Measurements from ENCODE around the gene SFXN5.
"Not testable (repeated sequence)": the region's sequence is repeated elsewhere in the genome, so short reads cannot be mapped to it uniquely, and the experiment has no call there.

Gene SFXN5, protein sequence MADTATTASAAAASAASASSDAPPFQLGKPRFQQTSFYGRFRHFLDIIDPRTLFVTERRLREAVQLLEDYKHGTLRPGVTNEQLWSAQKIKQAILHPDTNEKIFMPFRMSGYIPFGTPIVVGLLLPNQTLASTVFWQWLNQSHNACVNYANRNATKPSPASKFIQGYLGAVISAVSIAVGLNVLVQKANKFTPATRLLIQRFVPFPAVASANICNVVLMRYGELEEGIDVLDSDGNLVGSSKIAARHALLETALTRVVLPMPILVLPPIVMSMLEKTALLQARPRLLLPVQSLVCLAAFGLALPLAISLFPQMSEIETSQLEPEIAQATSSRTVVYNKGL

DNA sequence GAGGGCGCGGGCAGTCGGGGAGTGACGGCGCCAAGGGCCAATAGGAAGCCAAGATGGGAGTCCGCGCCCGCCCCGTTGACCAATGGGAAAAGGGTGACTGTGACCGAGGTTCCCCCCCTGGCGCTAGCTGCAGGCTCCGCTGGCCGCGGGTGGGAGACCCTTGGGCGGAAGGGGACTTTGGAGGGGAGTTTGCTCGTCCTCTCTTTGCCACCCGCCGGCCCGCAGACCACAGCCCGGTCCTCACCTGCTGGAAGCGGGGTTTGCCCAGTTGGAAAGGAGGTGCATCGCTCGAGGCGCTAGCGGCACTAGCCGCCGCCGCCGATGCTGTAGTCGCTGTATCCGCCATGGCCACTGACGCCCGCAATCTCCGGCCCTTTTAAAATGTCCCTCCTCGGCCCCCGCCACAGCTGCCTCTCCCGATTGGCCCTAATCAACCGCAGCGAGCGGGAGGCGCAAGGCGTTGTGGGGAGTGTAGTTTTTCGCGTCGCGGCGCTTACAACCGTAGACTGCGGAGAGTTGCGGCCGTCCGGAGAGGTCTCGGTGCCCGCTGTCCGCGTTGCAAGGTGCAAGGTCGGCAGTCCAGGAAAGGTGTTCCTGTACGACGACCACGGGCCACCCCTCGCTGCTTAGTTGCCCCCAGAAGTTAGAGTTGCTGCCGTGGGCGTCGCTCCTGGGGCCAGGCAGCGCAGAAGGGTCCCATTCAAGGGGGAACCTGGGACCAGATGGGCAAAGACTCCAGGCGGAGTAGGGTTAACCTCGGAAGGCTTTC, at the start of gene SFXN5:
SFXN5 (minus strand) TSS at position 353 of the 769 bp plus-strand sequence; CDS start at position 346, 7 bp downstream.
- peak; percentile 96 for DNase-seq (ENCODE audit: low read depth)

DNA sequence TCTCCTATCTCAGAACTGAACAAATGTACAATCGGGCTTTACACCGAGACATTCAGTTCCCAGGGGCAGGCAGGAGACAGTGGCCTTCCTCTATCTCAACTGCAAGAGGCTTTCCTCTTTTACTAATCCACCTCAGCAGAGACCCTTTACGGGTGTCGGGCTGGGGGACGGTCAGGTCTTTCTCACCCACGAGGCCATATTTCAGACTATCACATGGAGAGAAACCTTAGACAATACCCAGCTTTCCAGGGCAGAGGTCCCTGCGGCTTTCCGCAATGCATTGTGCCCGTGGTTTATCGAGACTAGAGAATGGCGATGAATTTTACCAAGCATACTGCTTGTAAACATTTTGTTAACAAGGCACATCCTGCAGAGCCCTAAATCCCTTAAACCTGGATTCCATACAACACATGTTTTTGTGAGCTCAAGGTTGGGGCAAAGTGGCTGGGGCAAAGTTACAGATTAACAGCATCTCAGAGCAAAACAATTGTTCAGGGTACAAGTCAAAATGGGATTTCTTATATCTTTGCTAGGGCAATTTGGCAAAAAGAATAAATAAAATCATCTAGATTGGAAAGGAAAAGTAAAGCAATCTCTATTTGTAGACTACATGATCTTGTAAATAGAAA, 48.2 kb upstream of the SFXN5 start:
- not testable (repeated sequence) for DNase-seq (ENCODE audit: low read depth)

DNA sequence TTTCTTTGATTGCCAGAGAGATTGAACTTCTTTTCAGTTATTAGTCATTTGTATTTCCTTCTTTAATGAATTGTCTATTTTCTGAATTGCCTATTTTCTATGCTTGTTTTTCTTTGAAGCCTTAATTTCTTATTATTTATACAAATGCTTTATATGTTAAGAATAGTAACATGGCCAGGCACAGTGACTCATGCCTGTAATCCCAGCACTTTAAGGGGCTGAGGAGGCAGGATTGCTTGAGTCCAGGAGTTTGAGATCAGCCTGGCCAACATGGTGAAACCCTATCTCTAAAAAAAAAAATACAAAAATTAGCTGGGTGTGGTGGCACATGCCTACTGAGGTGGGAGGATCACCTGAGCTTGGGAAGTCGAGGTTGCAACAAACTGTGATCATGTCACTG, 45.9 kb upstream of the SFXN5 start:
- DNase-seq (ENCODE audit: low read depth) = no peak

DNA sequence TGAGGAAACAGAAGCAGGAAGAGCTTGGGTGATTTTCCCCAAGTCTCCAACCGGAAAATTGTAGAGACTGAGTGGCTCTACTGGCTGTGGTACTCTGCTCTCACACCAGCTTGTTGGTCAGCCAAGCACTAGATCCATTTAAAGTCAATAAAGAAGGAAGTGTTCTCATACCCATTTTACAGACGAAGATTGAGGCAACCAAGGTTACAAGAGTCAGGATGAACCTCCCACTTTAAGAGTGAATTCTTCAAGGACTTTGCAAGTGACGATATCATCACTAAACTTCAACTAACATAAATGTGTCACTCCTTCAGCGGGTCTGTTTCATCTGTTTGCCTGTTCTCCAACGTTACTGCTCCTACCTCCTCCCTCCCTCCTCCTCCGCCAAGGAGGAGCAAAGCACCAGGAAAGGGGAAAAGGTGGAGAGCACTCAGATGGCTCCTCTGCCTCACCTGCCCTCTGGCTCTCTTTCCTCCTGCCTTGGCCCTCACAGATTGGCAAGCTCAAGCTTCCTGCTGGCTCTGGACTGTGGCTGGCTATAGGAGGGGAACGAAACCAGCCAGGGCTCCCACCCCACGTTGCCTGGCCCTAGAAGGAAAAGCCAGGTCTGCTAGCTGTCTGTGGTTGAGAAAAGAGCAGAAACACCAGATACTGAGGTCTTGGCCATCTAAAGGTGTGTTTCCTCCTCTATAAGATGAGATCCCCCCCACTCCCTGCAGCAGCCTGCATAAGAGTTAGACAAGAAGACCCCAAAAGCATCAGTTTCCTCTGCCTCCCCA, 44.9 kb upstream of the SFXN5 start:
- DNase-seq (ENCODE audit: low read depth) = no peak

DNA sequence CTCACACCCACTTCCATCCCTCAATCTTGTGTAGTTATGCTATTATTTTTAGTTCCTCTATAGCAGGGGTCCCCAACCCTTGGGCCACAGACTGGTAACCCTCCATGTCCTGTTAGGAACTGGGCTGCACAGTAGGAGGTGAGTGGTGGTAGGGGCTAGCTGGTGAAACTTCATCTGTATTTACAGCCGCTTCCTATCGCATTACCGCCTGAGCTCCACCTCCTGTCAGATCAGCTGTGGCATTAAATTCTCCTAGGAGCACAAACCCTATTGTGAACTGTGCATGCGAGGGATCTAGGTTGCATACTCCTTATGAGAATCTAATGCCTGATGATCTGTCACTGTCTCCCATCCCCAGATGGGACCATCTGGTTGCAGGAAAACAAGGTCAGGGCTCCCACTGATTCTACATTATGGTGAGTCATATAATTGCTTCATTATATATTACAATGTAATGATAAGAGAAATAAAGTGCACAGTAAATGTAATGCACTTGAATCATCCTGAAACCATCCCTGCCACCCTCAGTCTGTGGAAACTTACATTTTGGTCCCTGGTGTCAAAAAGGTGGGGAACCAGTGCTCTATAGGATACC, 42.9 kb upstream of the SFXN5 start:
- no peak for DNase-seq (ENCODE audit: low read depth)

DNA sequence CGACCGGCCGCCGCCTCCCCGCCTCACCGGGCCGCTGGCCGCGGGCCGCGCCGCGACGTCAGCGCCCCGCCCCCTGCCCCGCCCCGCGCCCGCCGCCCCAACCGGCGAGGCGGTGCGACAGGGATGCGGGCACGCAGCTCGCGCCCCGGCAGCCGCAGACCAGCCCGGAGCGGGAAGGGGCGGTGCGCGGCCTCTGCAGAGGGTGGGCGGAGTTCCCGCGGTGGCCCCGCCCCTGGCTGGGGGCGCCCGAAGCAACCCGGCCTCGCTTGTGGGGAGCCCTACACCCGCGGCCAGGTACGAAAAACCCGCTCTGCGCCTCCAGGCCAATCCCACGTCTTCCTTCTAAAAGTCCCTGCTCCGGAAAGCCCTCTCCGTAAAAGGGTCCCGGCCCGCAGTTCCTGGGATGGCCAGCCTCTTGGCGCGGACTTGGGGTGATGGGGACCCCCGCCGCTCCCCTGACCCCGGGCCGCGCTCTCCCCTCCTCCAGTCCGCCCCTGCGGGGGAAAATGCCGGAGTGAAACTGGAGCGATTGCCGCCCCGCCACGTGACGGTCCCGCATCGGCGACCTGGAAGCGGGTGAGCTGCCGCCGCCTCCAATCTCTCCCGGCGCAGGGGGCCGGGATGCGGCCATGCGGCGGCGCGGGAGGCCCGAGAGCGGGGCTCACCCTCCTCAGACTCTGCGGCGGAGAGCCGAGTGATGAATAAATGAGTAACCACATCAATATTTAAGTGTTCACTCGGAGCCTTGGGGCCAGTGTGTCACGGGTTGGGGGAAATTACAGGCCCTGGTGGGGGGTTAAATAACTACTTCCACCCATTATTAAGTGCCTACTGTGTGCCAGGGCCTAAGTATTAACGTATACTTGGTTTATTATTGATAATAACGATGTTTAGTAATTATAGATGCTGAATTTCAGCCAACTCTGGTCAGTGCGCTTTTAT, 41.7 kb upstream of the SFXN5 start, which contains the start of gene RAB11FIP5:
RAB11FIP5 (minus strand) TSS at position 36 of the 942 bp plus-strand sequence. CDS start 171 bp downstream, outside the sequence.
- peak; percentile 43 for DNase-seq (ENCODE audit: low read depth)

DNA sequence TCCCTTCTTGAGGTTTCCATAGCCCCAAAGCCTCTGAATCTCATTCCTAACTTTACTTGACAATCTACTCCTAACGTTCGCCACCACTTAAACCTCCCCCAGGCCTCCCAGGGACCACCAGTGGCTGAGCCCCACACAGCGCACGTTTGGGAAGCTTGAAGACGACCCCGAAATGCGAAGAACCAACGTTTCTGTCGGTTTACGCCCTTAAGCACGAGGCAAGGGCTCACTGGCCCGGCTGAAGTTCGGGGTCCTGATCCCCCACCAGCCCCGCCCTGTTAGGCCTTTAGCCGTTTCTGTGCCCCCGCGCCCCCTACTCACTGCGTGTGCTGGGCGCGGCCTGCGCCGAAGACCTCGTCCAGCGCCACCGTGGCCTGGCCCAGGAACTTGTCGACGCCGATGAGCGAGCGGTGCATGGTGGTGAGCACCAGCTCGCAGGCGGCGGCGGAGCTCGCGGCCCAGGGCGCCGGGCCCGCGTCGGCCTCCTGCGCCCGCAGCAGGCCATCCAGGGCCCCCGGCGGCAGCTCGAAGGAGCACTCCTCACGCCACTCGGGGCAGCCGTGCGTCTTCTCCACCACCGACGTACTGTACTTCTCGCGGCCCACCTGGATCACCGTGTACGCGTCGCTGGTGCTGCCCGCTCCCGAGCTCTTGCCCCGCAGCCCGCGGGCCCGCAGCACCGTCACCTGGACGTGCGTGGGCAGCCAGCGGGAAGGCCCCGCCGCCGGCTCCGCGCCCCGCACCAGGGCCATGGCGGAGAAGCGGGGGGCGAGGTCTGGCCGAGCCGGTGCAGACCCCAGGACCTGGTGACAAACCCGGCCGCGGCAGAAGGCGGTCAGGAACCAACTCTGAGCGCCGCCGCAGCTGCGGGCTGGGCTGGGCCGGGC, 40.8 kb upstream of the SFXN5 start:
- no peak for DNase-seq (ENCODE audit: low read depth)

DNA sequence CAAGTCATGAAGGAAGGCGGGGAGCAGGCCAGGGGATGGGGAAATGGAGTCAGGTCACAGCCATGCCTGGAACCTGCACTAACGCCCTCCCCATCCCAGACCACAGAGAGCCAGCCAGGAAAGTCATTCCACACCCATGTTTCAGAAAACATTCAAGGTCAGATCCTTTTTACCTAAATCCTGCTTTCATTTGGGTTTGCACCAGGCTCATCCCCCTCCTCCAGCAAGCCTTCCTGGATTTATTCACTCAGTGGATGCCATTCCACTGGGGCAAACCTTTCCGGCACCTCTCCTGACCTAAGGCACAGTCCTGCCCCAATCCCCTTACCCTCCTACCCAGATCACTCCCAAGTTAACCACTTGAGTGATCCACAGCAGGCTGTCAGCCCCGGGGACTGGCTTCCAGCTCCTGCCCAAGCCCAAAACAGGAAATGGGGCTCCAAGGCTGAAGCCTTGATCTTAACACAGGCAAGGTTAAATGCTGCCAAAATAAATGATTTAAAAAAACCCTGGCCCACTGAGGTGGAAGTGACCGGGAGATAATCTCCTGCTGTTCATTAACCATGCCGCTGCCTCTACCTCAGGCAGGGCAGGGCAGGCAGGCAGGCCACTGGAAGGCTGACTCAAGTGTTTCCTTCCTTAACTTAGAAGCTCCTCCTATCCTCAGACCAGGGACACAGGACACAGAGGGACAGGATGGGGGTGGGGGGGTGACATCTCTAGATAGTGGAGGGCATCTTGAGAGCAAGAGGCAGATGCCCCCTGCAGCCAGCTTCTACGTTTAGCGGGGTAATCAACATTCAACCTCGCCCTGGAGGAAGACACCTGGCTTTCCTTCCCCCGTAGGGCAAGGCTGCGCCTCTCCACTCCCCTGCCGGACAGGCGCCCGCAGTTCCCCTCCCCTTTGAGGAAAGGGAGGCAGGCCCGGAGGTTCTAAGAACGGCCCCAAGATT, 39.8 kb upstream of the SFXN5 start:
- no peak for DNase-seq (ENCODE audit: low read depth)

DNA sequence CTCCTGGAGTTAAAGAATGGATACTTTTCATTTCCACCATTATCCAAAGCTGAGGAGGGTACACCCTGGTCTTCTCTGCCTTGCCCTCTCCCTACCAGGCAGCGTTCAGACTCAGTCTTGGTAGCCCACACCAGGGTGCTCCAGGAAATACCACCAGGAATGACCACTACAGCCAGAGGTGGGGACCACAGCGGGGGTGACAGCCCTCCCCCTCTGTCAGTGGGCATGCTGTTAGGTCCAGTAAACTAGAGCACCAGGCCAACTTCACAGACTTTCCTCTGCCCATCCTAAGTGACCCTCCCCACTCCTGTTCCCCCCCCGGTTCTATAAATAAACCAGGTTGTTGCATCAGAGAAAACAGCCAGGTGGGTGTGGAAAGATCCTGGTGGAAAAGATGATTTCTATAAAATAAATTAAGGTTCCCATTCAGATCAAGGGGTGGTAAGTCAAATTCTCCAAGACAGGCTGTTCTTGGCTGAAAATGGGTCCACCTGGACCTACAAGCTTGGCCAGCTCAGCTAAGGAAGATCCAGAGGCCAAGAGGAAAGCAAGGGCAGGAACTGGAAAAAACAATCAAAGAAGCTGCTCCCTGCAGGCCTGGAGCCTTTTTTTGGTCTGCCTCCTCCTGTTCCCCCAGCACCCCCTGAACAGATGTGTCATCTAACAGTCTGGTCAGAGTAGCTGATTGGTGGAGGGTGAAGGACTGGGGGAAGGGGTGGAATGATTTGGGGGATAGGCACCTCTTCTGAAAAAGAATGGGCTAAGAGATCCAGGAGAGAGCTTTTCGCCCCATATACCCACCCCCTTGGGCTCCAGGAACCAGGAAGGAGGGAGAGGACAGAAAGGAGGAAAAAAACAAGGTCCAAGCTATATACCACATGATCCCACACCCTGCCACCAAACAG, 38.9 kb upstream of the SFXN5 start:
- no peak for DNase-seq (ENCODE audit: low read depth)

DNA sequence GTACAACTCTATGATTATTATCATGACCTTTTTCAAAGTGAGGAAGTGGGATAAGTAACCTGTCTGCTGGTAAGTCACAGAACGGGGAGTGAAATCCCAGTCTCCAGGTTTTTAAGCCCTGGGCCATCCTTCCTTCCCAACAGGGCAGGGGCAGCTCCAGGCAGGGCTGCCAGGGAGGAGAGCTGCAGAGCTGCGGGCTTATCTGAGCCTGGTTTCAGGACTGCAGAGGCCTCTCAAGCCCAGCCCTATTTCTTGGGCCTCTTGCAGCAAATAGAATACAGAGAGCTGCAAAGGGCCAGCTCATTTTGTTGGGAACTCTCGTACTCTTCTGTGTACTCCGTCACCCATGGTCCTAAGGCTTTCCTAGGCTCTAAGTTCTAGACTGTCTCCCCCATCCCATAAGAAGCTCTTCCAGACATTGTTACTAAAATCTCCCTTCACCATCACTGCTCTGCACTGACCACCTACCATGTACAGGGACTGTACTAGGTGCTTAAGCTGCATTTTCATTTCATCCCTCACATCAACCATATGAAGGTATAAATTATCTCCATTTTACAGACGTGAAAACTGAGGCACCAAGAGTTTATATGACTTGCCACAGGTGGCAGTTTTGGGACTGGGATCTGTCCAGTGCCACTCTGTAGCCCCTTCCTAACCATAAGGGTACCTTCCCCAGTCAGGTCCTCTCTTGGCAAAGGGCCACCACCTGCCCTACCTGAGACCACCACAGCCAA, 38.1 kb upstream of the SFXN5 start:
- no peak for DNase-seq (ENCODE audit: low read depth)

DNA sequence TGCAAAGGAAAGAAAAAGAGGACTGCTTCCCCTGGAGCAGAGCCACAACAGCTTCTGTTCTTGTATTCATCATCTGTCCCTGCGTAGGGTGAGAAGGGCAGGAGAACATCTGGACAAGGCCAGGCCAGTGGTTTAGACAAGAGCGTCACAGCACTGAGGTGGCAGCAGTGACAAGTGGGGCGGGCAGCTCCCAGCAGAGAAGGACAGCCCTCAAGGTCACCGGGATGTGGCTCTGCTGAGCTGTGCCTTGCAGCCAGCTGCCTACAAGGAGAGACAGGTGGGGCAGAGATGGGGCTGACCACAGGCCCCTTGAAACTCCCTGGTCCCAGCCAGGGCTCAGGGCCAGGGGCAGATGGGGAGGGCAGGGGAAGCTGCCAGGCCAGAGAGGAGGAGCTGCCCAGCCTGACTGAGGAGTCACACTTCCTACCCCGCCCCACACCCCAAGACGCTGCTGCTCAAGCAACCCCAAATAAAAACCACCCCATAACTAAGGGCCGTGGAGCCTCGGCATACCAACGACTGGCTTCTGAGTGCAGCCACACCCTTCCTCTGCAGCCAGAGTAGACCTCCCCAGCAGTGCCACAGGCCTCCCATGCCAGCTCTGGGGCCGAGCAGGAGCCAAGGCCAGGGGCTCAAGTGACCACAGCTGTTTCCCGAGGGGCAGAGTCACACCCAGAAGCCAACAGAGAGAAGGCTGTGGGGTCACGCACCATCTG, 35.9 kb upstream of the SFXN5 start:
- DNase-seq (ENCODE audit: low read depth) = no peak

DNA sequence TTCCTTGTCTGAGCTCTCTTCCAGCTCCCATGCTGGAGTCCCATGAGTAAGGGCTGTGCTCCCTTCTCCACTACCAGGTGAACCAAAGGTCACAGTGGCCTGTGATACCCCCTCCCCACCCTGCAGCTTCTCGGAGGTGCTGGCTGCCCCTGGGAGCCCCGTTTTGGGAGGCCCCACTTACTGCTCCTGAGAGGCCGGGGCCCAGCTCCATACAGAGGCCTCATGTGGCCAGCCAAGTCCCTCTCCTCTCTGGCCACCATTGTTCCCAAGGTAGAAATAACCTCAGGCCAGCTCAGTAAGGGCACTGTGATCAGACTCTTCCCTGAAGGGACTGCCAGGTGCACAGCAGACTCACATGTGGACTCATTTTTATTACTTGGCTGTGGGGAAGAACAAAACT, 35.3 kb upstream of the SFXN5 start:
- DNase-seq (ENCODE audit: low read depth) = no peak

DNA sequence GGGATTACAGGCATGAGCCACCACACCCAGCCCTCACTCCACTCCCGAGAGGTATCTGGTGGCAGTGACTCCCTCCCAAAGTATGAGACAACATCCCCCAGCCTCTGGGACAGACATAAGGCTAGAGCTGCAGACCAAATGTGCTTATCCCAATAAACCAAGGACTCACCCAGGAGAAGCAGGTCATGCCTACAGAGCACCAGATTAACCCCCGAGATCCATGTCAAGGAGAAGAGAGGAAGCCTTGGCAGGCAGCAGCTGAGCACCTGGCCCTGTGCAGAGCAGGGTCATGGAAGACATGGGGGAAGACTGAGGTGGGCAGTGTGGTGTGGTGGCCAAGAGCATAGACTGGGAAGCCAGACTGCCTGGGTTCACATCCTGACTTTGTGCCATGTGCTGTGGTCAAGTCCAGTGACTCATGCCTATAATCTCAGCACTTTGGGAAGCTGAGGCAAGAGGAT, 34.0 kb upstream of the SFXN5 start:
- DNase-seq (ENCODE audit: low read depth) = no peak

DNA sequence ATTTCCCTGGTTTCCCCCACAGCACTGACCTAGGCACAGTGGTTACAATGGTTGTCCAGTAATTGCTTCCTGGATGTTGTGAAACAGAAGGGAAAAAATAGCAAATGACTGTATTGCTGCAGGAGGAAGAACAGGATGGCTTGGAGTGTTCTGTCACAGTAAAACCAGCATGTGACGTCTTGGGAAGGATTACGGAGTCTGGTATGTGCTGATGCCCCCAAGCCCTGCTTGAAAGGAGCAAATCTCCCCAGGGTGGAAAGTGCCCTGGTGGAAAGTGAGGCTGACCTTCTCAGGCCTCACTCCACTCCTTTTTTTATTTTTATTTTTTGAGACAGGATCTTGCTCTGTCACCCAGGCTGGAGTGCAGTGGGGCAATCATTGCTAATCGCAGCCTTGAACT, 33.4 kb upstream of the SFXN5 start:
- DNase-seq (ENCODE audit: low read depth) = no peak

DNA sequence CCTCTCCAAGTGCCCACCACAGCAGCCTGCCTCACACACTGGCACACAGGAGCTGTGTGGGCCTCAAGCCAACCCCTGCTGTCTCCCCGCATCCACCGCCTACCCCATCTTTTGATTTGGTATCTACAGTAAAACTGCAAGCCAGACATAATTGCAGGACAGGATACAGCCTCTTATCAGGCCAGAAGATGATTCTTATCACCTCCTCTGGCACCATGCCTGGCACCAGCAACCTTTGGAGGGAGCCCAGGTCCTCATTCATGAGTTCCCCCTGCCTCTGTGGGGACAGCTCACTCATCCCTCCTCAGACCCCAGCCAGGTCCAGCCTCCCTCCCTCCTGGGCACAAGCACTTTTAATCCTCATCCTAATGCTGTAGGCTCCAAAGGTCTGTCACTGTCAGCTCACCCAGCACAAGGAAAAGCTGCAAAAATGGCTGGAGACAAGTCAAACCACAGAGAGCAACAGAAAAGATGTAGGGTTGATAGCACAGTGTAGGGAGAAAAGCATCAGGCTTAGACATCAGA, 31.6 kb upstream of the SFXN5 start:
- DNase-seq (ENCODE audit: low read depth) = no peak
